Hepatocyte (in vitro differentiated cells): ENCODE data around the gene RBP7.

Experiments used
- EZH2 ChIP-seq: fragments of 200-600 bp; sonication (generic); IDR thresholded peaks from 2 replicates; pipeline ENCODE4 v1.6.1; 2016; ENCODE audit warnings: antibody characterized with exemption, mild to moderate bottlenecking, borderline replicate concordance
- EZH2phosphoT487 ChIP-seq: fragments of 200-600 bp; sonication (generic); IDR thresholded peaks from one replicate; pipeline ENCODE4 v1.6.1; 2018; ENCODE audit warnings: antibody characterized with exemption, mild to moderate bottlenecking, low read depth, moderate library complexity; ENCODE audit not compliant: unreplicated experiment, severe bottlenecking
- TF ChIP-seq, protein P1 (sequence below): fragments of 200-600 bp; sonication (generic); IDR thresholded peaks from 2 replicates; pipeline ENCODE4 v1.5.1; 2016; ENCODE audit warnings: antibody characterized with exemption, mild to moderate bottlenecking; ENCODE audit not compliant: poor library complexity

DNA sequence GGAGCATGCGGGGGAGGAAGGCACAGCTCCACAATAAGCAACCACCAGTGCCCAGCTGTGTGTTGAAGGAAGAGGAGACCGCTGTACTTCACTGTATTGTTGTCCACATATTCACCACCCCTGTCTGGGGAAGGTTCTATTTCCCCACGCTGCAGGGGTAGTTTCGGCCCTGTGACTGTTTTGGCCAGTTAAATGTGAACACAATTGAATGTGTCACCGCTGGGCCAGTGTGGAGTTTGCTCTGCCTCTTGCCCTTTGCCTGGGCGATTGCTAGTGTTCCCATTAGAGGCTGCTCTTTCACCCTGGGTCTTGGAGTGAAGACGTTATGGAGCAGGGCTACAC is 68.3 kb downstream of the RBP7 start:
- TF ChIP-seq, protein P1, sequence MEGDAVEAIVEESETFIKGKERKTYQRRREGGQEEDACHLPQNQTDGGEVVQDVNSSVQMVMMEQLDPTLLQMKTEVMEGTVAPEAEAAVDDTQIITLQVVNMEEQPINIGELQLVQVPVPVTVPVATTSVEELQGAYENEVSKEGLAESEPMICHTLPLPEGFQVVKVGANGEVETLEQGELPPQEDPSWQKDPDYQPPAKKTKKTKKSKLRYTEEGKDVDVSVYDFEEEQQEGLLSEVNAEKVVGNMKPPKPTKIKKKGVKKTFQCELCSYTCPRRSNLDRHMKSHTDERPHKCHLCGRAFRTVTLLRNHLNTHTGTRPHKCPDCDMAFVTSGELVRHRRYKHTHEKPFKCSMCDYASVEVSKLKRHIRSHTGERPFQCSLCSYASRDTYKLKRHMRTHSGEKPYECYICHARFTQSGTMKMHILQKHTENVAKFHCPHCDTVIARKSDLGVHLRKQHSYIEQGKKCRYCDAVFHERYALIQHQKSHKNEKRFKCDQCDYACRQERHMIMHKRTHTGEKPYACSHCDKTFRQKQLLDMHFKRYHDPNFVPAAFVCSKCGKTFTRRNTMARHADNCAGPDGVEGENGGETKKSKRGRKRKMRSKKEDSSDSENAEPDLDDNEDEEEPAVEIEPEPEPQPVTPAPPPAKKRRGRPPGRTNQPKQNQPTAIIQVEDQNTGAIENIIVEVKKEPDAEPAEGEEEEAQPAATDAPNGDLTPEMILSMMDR = no peak
- TF ChIP-seq EZH2phosphoT487 = no peak
- TF ChIP-seq EZH2 = no peak
